Left lung (tissue), 10 donors: ENCODE results near the gene GFM1. TPM values are rescaled to one million over a fixed set of nuclear protein-coding genes. Genes with fewer than 3 reads are reported as not detected.

Experiments
- ATAC-seq: fragments of 200-7000 bp; cut with Tn5 transposase; one replicate; pipeline ENCODE4 v1.9.1; 2020; ENCODE audit warnings: moderate library complexity
- DNase-seq, 4 donors: peaks; one replicate each; pipeline ENCODE4 v3.0.0-alpha.2; 2013 to 2020
- H3K27ac ChIP-seq, 2 donors: fragments of 200-600 bp; sonication (generic) in 1 of 2; one replicate each; pipeline versions ENCODE4 v1.5.0 to v1.8.0; 2020 to 2021
- H3K27me3 ChIP-seq, 2 donors: fragments of 200-600 bp; sonication (generic) in 1 of 2; one replicate each; pipeline versions ENCODE4 v1.5.0 to v1.8.0; 2020 to 2021
- H3K36me3 ChIP-seq, 2 donors: fragments of 200-600 bp; sonication (generic) in 1 of 2; one replicate each; pipeline versions ENCODE4 v1.5.0 to v1.8.0; 2020 to 2021
- H3K4me1 ChIP-seq, 2 donors: fragments of 200-600 bp; one replicate each; pipeline ENCODE4 v1.8.0; 2021
- H3K4me3 ChIP-seq, 2 donors: fragments of 200-600 bp; sonication (generic) in 1 of 2; one replicate each; pipeline versions ENCODE4 v1.5.0 to v1.8.0; 2020 to 2021; ENCODE audit warnings: mild to moderate bottlenecking in 1 of 2
- H3K9me3 ChIP-seq, 2 donors: fragments of 200-600 bp; sonication (generic) in 1 of 2; one replicate each; pipeline versions ENCODE4 v1.5.0 to v1.8.0; 2020 to 2021
- CTCF ChIP-seq, 2 donors: fragments of 200-600 bp; sonication (generic) in 1 of 2; IDR thresholded peaks; one replicate each; pipeline versions ENCODE4 v1.5.0 to v1.8.0; 2021; ENCODE audit warnings: antibody characterized with exemption in 2 of 2
- intact Hi-C, 2 donors: fragments of 100-400 bp; cut with DNase I; formaldehyde crosslinking; loops; one replicate each; pipeline versions ENCODE4 v1.11.2 to v1.14.2; 2022
- polyA plus RNA-seq, 6 donors: library from polyadenylated mRNA; unstranded; fragments of 120-200 nt; gene quantifications; one replicate each; pipeline ENCODE4 v1.2.1, GENCODE V29; 2013; ENCODE audit not compliant: insufficient read length in 6 of 6
- total RNA-seq, 2 donors: library from RNA; stranded (reverse); fragmentation: NEBNext Ultra II Directional; extraction: Animal tissue kit (Norgen Biotek cat#: 25700); gene quantifications; one replicate each; pipeline ENCODE4 v1.2.1, GENCODE V29; 2021
- donor health status: DM: no; HTN: yes; CAD: no.
- donor health status: DM: no; HTN: no; CAD: no.

Gene GFM1
- total and polyA plus RNA-seq, 8 donors, result 28.9 to 63.8 (median 56.9) TPM

GRCh38 chr3:158671821-158672214 is 27.5 kb downstream of the GFM1 start:
- ATAC-seq (peak; percentile 12), DNase-seq (no peak)
- TF ChIP-seq CTCF (IDR thresholded peaks at IDR 0.05), result no peak
- Histone ChIP-seq H3K36me3 (peaks cover 0 to 28% of the 10 kb centered on the region in 2 donors), H3K4me3 (peak overlapping the region; percentile 53 to 55), H3K27me3 (no peaks in the 10 kb centered on the region), H3K4me1 (peaks cover 3 to 30% of the 10 kb centered on the region in 2 donors), H3K9me3 (no peaks in the 10 kb centered on the region), H3K27ac (peak overlapping the region; percentile 86 to 87)
- intact Hi-C loops, result loop anchor here in 1 of 2 donors (10.0 kb wide), 1 partner anchor 123 kb away; no protein-coding TSS in a partner anchor

- peak; percentile 57 to 58 for TF ChIP-seq CTCF (IDR thresholded peaks at IDR 0.05)
- Histone ChIP-seq H3K27ac (peak within 1 kb of the TSS; percentile 86 to 87), H3K36me3 (peaks cover 0 to 22% of the 10 kb centered on the region in 2 donors), H3K9me3 (no peaks in the 10 kb centered on the region), H3K27me3 (no peaks in the 10 kb centered on the region), H3K4me1 (peaks cover 0 to 30% of the 10 kb centered on the region in 2 donors), H3K4me3 (peak within 1 kb of the TSS; percentile 53 to 55)
- DNase-seq (peak; percentile 78 to 95 (median 92)), ATAC-seq (peak; percentile 100)
- intact Hi-C loops, result loop anchor here in 1 of 2 donors (10.0 kb wide), 1 partner anchor 122 kb away; no protein-coding TSS in a partner anchor
Measured at GRCh38 chr3:158672215-158673176, 28.2 kb downstream of the GFM1 start, which contains the start of gene LXN. LXN (minus strand) TSS chr3:158672648; CDS start chr3:158672478, 170 bp downstream.

- H3K27me3 ChIP-seq, result no peaks in the 10 kb centered on the region
- H3K4me3 ChIP-seq, result no peak overlapping the region
- no peak for TF ChIP-seq CTCF (IDR thresholded peaks at IDR 0.05)
- H3K4me1 ChIP-seq, result no peaks in the 10 kb centered on the region
- no peaks in the 10 kb centered on the region for H3K9me3 ChIP-seq
- no peak overlapping the region for H3K27ac ChIP-seq
- H3K36me3 ChIP-seq, result peaks cover 0 to 27% of the 10 kb centered on the region in 2 donors
- DNase-seq (no peak), ATAC-seq (no peak)
- intact Hi-C loops, result loop anchor here in 1 of 2 donors (10.0 kb wide), 1 partner anchor 116 kb away; no protein-coding TSS in a partner anchor
Measured at GRCh38 chr3:158678687-158679086, 34.4 kb downstream of the GFM1 start.

- Histone ChIP-seq H3K27me3 (no peaks in the 10 kb centered on the region), H3K27ac (no peak overlapping the region), H3K9me3 (no peaks in the 10 kb centered on the region), H3K36me3 (peaks cover 0 to 31% of the 10 kb centered on the region in 2 donors), H3K4me1 (no peaks in the 10 kb centered on the region), H3K4me3 (no peak overlapping the region)
- intact Hi-C loops, result loop anchor here in 1 of 2 donors (10.0 kb wide), 1 partner anchor 115 kb away; no protein-coding TSS in a partner anchor
- ATAC-seq (no peak), DNase-seq (no peak)
- TF ChIP-seq CTCF (IDR thresholded peaks at IDR 0.05), result no peak
Measured at GRCh38 chr3:158679547-158680000, 35.2 kb downstream of the GFM1 start.

GRCh38 chr3:158680861-158681260 is 36.5 kb downstream of the GFM1 start:
- no peak overlapping the region for H3K27ac ChIP-seq
- DNase-seq (no peak), ATAC-seq (no peak)
- H3K4me3 ChIP-seq, result no peak overlapping the region
- H3K4me1 ChIP-seq, result no peaks in the 10 kb centered on the region
- TF ChIP-seq CTCF (IDR thresholded peaks at IDR 0.05), result no peak
- intact Hi-C loops, result no loop called here
- no peaks in the 10 kb centered on the region for H3K27me3 ChIP-seq
- no peaks in the 10 kb centered on the region for H3K9me3 ChIP-seq
- H3K36me3 ChIP-seq, result peaks cover 0 to 34% of the 10 kb centered on the region in 2 donors
